DMS79 treated with DMSO at 0.1 percent for 48 hours (cell line): ENCODE measurements around the gene ATP5PD.
A peak's percentile ranks its signal among the peaks of the same experiment; 100 is the strongest.
"Not testable (repeated sequence)": the region's sequence is repeated elsewhere in the genome, so short reads cannot be mapped to it uniquely, and the experiment has no call there.

Source experiments
- DNase-seq: peaks from one replicate; lab custom pipeline; 2025; lab: John Stamatoyannopoulos, UW

Gene ATP5PD

GRCh38 chr17:75020331-75021110 lies 26.2 kb downstream of the ATP5PD start:
- DNase-seq = no peak

GRCh38 chr17:75019710-75020109 lies 27.1 kb downstream of the ATP5PD start:
- no peak for DNase-seq

GRCh38 chr17:75019146-75019545 lies 27.6 kb downstream of the ATP5PD start:
- DNase-seq = no peak

GRCh38 chr17:75013092-75013559 lies 33.6 kb downstream of the ATP5PD start:
- peak; percentile 43 for DNase-seq

GRCh38 chr17:75012346-75013091 lies 34.2 kb downstream of the ATP5PD start, which contains the start of gene MRPL58:
Gene MRPL58 (plus strand): TSS chr17:75012670. CDS start chr17:75012687, 17 bp downstream.
- DNase-seq = peak; percentile 57

- no peak for DNase-seq
Observed at GRCh38 chr17:75012096-75012345, 34.7 kb downstream of the ATP5PD start.

- peak; percentile 24 for DNase-seq
Observed at GRCh38 chr17:75011401-75012095, 35.2 kb downstream of the ATP5PD start.

- no peak for DNase-seq
Observed at GRCh38 chr17:75010683-75011400, 35.9 kb downstream of the ATP5PD start.

- DNase-seq = no peak
Observed at GRCh38 chr17:75009139-75009724, 37.5 kb downstream of the ATP5PD start.

- DNase-seq = no peak
Observed at GRCh38 chr17:75008373-75008772, 38.4 kb downstream of the ATP5PD start.

GRCh38 chr17:75006653-75007052 lies 40.1 kb downstream of the ATP5PD start:
- DNase-seq = no peak

GRCh38 chr17:75006084-75006483 lies 40.7 kb downstream of the ATP5PD start:
- not testable (repeated sequence) for DNase-seq

- DNase-seq = no peak
Observed at GRCh38 chr17:75005291-75005690, 41.5 kb downstream of the ATP5PD start.

- DNase-seq = no peak
Observed at GRCh38 chr17:75004371-75004770, 42.4 kb downstream of the ATP5PD start.

GRCh38 chr17:75003957-75004355 lies 42.8 kb downstream of the ATP5PD start:
- DNase-seq = no peak

GRCh38 chr17:75003070-75003956 lies 43.5 kb downstream of the ATP5PD start:
- no peak for DNase-seq

- DNase-seq = no peak
Observed at GRCh38 chr17:75001915-75002843, 44.6 kb downstream of the ATP5PD start.

- no peak for DNase-seq
Observed at GRCh38 chr17:74999523-74999922, 47.2 kb downstream of the ATP5PD start.

GRCh38 chr17:74998783-74999182 lies 48.0 kb downstream of the ATP5PD start:
- DNase-seq = no peak

GRCh38 chr17:74995847-74996246 lies 50.9 kb downstream of the ATP5PD start:
- DNase-seq = no peak
